SK-N-SH (cell line): ENCODE results near the gene POLA2. TPM values are rescaled to one million over a fixed set of nuclear protein-coding genes. Genes with fewer than 3 reads are reported as not detected.
A peak's percentile ranks its signal among the peaks of the same experiment; 100 is the strongest.

Experiments
- CTCF ChIA-PET: fragments of 300-600, 350-600 bp; formaldehyde crosslinking; extraction: SDS; loops from one replicate; lab custom pipeline; 2021; lab: Yijun Ruan, JAX
- POLR2A ChIA-PET: fragments of 350-600 bp; sonication (Branson Sonifier 250); formaldehyde crosslinking; extraction: SDS; loops from one replicate; lab custom pipeline; 2020; ENCODE audit warnings: antibody characterized with exemption, inconsistent platforms; lab: Yijun Ruan, JAX
- DNase-seq: peaks from one replicate; pipeline ENCODE4 v3.0.0; 2012
- H2AFZ ChIP-seq: fragments of 200-600 bp; sonication (generic); 2 replicates; pipeline ENCODE4 v1.8.1; 2016; ENCODE audit warnings: antibody characterized with exemption, mild to moderate bottlenecking, low read depth
- H3F3A ChIP-seq: fragments of 200-600 bp; sonication (generic); replicated peaks from 2 replicates; pipeline ENCODE3; 2016; ENCODE audit warnings: antibody characterized with exemption, mild to moderate bottlenecking; ENCODE audit not compliant: insufficient read depth
- H3K27ac ChIP-seq, 2 experiments: fragments of 200-500 bp in 1 of 2; fragments of 200-600 bp in 1 of 2; sonication (Bioruptor generic) in 1 of 2; sonication (generic), shearing (Covaris generic) in 1 of 2; 2 replicates each; pipeline versions ENCODE4 v1.5.1 to v1.6.1; 2014 to 2016; ENCODE audit warnings: low read depth in 2 of 2, inconsistent platforms in 1 of 2, low read length in 1 of 2, mild to moderate bottlenecking in 1 of 2, mixed read lengths in 1 of 2
- H3K27me3 ChIP-seq: fragments of 200-600 bp; sonication (generic), shearing (Covaris generic); 2 replicates; pipeline ENCODE4 v1.6.1; 2016; ENCODE audit warnings: mixed run types; ENCODE audit not compliant: insufficient read depth
- H3K36me3 ChIP-seq, 2 experiments: fragments of 200-500 bp in 1 of 2; fragments of 200-600 bp in 1 of 2; sonication (Bioruptor generic) in 1 of 2; sonication (generic) in 1 of 2; replicated peaks in 1 of 2; 2 replicates each; pipeline versions ENCODE3 to v1.5.1; 2014 to 2016; ENCODE audit warnings: low read length in 1 of 2, mild to moderate bottlenecking in 1 of 2; ENCODE audit not compliant: insufficient read depth in 2 of 2, control insufficient read depth in 1 of 2
- H3K4me1 ChIP-seq, 2 experiments: fragments of 200-500 bp in 1 of 2; fragments of 200-600 bp in 1 of 2; sonication (Bioruptor generic) in 1 of 2; sonication (generic), shearing (Covaris generic) in 1 of 2; 2 replicates each; pipeline versions ENCODE4 v1.5.1 to v1.6.1; 2014 to 2016; ENCODE audit warnings: low read depth in 1 of 2, low read length in 1 of 2, mixed run types in 1 of 2; ENCODE audit not compliant: insufficient read depth in 2 of 2, control insufficient read depth in 1 of 2
- H3K4me2 ChIP-seq: fragments of 200-600 bp; sonication (generic), shearing (Covaris generic); 2 replicates; pipeline ENCODE4 v1.6.1; 2017; ENCODE audit warnings: mixed run types
- H3K4me3 ChIP-seq, 2 experiments: fragments of 200-500 bp in 1 of 2; fragments of 200-600 bp in 1 of 2; sonication (Bioruptor generic) in 1 of 2; sonication (generic), shearing (Covaris generic) in 1 of 2; 2 replicates each; pipeline versions ENCODE4 v1.5.1 to v1.8.1; 2014 to 2016; ENCODE audit warnings: low read depth in 2 of 2, inconsistent platforms in 1 of 2, low read length in 1 of 2, mild to moderate bottlenecking in 1 of 2, mixed read lengths in 1 of 2, moderate library complexity in 1 of 2
- H3K79me2 ChIP-seq: fragments of 200-600 bp; sonication (generic); 2 replicates; pipeline ENCODE4 v1.8.1; 2017; ENCODE audit warnings: mild to moderate bottlenecking; ENCODE audit not compliant: insufficient read depth
- H3K9ac ChIP-seq: fragments of 200-600 bp; sonication (generic); 2 replicates; pipeline ENCODE4 v1.6.1; 2017; ENCODE audit warnings: mixed run types
- H3K9me2 ChIP-seq: fragments of 200-600 bp; sonication (generic); 2 replicates; pipeline ENCODE4 v1.6.1; 2017; ENCODE audit warnings: mixed run types
- H3K9me3 ChIP-seq: fragments of 200-600 bp; sonication (generic); 2 replicates; pipeline ENCODE4 v1.6.1; 2017; ENCODE audit warnings: mixed run types, mild to moderate bottlenecking, moderate library complexity
- H4K20me1 ChIP-seq: fragments of 200-600 bp; sonication (generic); 2 replicates; pipeline ENCODE4 v1.6.1; 2017; ENCODE audit warnings: mild to moderate bottlenecking, mixed run types; ENCODE audit not compliant: insufficient read depth
- CTCF ChIP-seq: fragments of 200-600 bp; sonication (generic); IDR thresholded peaks from 2 replicates; pipeline ENCODE4 v1.6.1; 2017; ENCODE audit warnings: antibody characterized with exemption, mild to moderate bottlenecking, moderate library complexity
- EZH2phosphoT487 ChIP-seq: fragments of 200-600 bp; sonication (generic); IDR thresholded peaks from 2 replicates; pipeline ENCODE4 v1.6.1; 2017; ENCODE audit warnings: low read depth, mixed run types, mild to moderate bottlenecking, antibody characterized with exemption, moderate library complexity, borderline replicate concordance
- FOXM1 ChIP-seq: IDR thresholded peaks from 2 replicates; pipeline ENCODE4 v1.4.0; 2012; ENCODE audit warnings: low read depth, mild to moderate bottlenecking
- GABPA ChIP-seq: IDR thresholded peaks from 2 replicates; pipeline ENCODE4 v1.4.0; 2012; ENCODE audit warnings: low read depth, mild to moderate bottlenecking
- GATA2 ChIP-seq: sonication (generic); formaldehyde crosslinking; IDR thresholded peaks from 2 replicates; pipeline ENCODE4 v1.5.0; 2020; ENCODE audit warnings: mild to moderate bottlenecking, missing genetic modification reagents
- MEF2A ChIP-seq: IDR thresholded peaks from 2 replicates; pipeline ENCODE4 v1.4.0; 2012; ENCODE audit warnings: low read depth, borderline replicate concordance
- NRF1 ChIP-seq: IDR thresholded peaks from 2 replicates; pipeline ENCODE4 v1.6.1; 2012; ENCODE audit warnings: low read depth, mild to moderate bottlenecking, low read length
- POLR2AphosphoS5 ChIP-seq: IDR thresholded peaks from 2 replicates; pipeline ENCODE4 v1.6.1; 2012; ENCODE audit warnings: low read depth, low read length
- RCOR1 ChIP-seq: fragments of 150-350 bp; IDR thresholded peaks from 2 replicates; pipeline ENCODE4 v1.6.1; 2017; ENCODE audit warnings: antibody characterized with exemption, low read length
- SMC3 ChIP-seq: IDR thresholded peaks from 2 replicates; pipeline ENCODE4 v1.6.1; 2012; ENCODE audit warnings: low read depth, low read length, improper control_type of control experiment
- TAF1 ChIP-seq: IDR thresholded peaks from 2 replicates; pipeline ENCODE4 v1.6.1; 2012; ENCODE audit warnings: low read depth, mild to moderate bottlenecking, low read length, moderate library complexity, borderline replicate concordance
- TCF12 ChIP-seq: IDR thresholded peaks from 2 replicates; pipeline ENCODE4 v1.4.0; 2012
- USF2 ChIP-seq: fragments of 150-350 bp; IDR thresholded peaks from 2 replicates; pipeline ENCODE4 v1.6.1; 2017; ENCODE audit warnings: antibody characterized with exemption, low read length, low read depth, borderline replicate concordance
- YY1 ChIP-seq: IDR thresholded peaks from 2 replicates; pipeline ENCODE4 v1.4.0; 2012; ENCODE audit warnings: low read depth, mild to moderate bottlenecking
- WGBS: methylation state at CpG from one replicate; pipeline ENCODE4 v1.1.6; 2017; ENCODE audit warnings: low lambda C conversion rate; 5-methylcytosine and 5-hydroxymethylcytosine counted together
- polyA plus RNA-seq, 3 experiments: library from polyadenylated mRNA; depleted of rRNA; stranded (reverse); fragments of >200 nt; gene quantifications; 2 replicates each; pipeline ENCODE4 v1.2.3, GENCODE V29; 2012
- TF ChIP-seq, protein P1 (sequence below): fragments of 150-350 bp; IDR thresholded peaks from 2 replicates; pipeline ENCODE4 v1.6.1; 2016; ENCODE audit warnings: mild to moderate bottlenecking, low read depth, low read length
- TF ChIP-seq, protein P2 (sequence below): IDR thresholded peaks from 2 replicates; pipeline ENCODE4; 2012
- TF ChIP-seq, protein P3 (sequence below): IDR thresholded peaks from 2 replicates; pipeline ENCODE4 v1.4.0; 2012; ENCODE audit warnings: low read depth
- TF ChIP-seq, protein P4 (sequence below): IDR thresholded peaks from 2 replicates; pipeline ENCODE4 v1.4.0; 2012; ENCODE audit warnings: low read depth, borderline replicate concordance

The POLA2 gene
- polyA plus RNA-seq, 1 of the 3 experiments (the other 2 are of a cell fraction), result 18.4 TPM

- CTCF ChIA-PET, result interaction anchor here (0.7 to 6.8 kb wide), 3 partner anchors 11 to 27 kb away, joined by 3 to 63 read pairs (median 3); partner anchors contain the start of gene CDC42EP2
- Histone ChIP-seq H3K9me2 (no peaks in the 10 kb centered on the region), H2AFZ (no peak overlapping the region), H3K9me3 (no peaks in the 10 kb centered on the region), H3K79me2 (no peaks in the 10 kb centered on the region), H3K27ac (no peak overlapping the region; a peak in 1 of 4 replicates), H3K4me2 (no peak overlapping the region), H3K27me3 (no peaks in the 10 kb centered on the region), H3K4me1 (peaks cover 0 to 35% of the 10 kb centered on the region in 2 experiments; a peak in 1 of 4 replicates), H4K20me1 (no peaks in the 10 kb centered on the region), H3K4me3 (no peak overlapping the region), H3K9ac (no peak overlapping the region), H3K36me3 (no peaks in the 10 kb centered on the region), H3F3A (peaks cover 13% of the 10 kb centered on the region)
- POLR2A ChIA-PET, result interaction anchor here (0.8 kb wide), 1 partner anchor 9 kb away, joined by 5 read pairs; no protein-coding TSS in a partner anchor
- 88% methylated on average over 12 of the region's 12 CpGs for WGBS
- DNase-seq, result peak; percentile 51
- no peak for TF ChIP-seq TCF12
- TF ChIP-seq SMC3, result no peak
- TF ChIP-seq EZH2phosphoT487, result no peak
- TF ChIP-seq USF2, result no peak
- TF ChIP-seq POLR2AphosphoS5, result no peak
These were observed 39.9 kb downstream of the POLA2 start for GRCh38 chr11:65301491-65302329.

DNA sequence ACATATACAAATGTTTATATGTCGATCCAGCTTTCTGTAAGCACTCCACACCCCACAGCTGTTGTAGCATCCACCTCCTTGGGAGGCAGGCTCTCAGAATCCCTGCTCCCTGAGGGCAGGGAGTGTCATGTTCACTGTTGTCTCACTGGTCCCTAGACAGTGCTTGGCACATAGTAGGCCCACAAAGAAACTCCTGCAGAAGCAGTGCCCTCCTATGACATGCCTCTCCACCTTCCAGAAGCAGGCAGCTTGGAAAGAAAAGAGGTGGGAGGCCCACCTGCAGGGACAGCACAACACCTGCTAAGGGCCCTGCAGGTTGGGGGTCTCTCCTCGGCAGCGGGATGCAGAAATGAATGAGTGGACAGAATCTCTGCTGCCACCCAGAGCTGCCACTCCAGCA is 41.8 kb downstream of the POLA2 start:
- no peaks in the 10 kb centered on the region for H3K36me3 ChIP-seq
- no peak overlapping the region for H3K27ac ChIP-seq
- no peaks in the 10 kb centered on the region for H3K9me2 ChIP-seq
- no peak overlapping the region for H3K9ac ChIP-seq
- WGBS, result 98% methylated on average over 3 of the region's 3 CpGs
- no peak overlapping the region for H2AFZ ChIP-seq
- H3K4me1 ChIP-seq, result peaks cover 0 to 27% of the 10 kb centered on the region in 2 experiments; a peak in 1 of 4 replicates
- H3K9me3 ChIP-seq, result no peaks in the 10 kb centered on the region
- peaks cover 20% of the 10 kb centered on the region for H3F3A ChIP-seq
- no peaks in the 10 kb centered on the region for H3K79me2 ChIP-seq
- ChIA-PET POLR2A (interaction anchor here (1.0 kb wide), 1 partner anchor 12 kb away, joined by 6 read pairs; no protein-coding TSS in a partner anchor), CTCF (interaction anchor here (1.4 to 6.8 kb wide), 3 partner anchors 12 to 29 kb away, joined by 3 to 63 read pairs (median 7); partner anchors contain the start of gene CDC42EP2)
- DNase-seq, result no peak
- no peak overlapping the region for H3K4me3 ChIP-seq
- H3K4me2 ChIP-seq, result no peak overlapping the region
- no peaks in the 10 kb centered on the region for H3K27me3 ChIP-seq
- H4K20me1 ChIP-seq, result no peaks in the 10 kb centered on the region
- no peak for TF ChIP-seq GATA2 (CRISPR knock-in tag)
- TF ChIP-seq, protein P1, sequence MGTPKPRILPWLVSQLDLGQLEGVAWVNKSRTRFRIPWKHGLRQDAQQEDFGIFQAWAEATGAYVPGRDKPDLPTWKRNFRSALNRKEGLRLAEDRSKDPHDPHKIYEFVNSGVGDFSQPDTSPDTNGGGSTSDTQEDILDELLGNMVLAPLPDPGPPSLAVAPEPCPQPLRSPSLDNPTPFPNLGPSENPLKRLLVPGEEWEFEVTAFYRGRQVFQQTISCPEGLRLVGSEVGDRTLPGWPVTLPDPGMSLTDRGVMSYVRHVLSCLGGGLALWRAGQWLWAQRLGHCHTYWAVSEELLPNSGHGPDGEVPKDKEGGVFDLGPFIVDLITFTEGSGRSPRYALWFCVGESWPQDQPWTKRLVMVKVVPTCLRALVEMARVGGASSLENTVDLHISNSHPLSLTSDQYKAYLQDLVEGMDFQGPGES, result no peak
- TF ChIP-seq, protein P2, sequence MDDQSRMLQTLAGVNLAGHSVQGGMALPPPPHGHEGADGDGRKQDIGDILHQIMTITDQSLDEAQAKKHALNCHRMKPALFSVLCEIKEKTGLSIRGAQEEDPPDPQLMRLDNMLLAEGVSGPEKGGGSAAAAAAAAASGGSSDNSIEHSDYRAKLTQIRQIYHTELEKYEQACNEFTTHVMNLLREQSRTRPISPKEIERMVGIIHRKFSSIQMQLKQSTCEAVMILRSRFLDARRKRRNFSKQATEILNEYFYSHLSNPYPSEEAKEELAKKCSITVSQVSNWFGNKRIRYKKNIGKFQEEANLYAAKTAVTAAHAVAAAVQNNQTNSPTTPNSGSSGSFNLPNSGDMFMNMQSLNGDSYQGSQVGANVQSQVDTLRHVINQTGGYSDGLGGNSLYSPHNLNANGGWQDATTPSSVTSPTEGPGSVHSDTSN, result no peak
- TF ChIP-seq SMC3, result no peak
- no peak for TF ChIP-seq EZH2phosphoT487
- TF ChIP-seq NRF1, result no peak
- no peak for TF ChIP-seq USF2
- no peak for TF ChIP-seq MEF2A
- no peak for TF ChIP-seq RCOR1
- TF ChIP-seq, protein P3, sequence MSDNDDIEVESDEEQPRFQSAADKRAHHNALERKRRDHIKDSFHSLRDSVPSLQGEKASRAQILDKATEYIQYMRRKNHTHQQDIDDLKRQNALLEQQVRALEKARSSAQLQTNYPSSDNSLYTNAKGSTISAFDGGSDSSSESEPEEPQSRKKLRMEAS, result no peak
- no peak for TF ChIP-seq CTCF
- TF ChIP-seq, protein P4, sequence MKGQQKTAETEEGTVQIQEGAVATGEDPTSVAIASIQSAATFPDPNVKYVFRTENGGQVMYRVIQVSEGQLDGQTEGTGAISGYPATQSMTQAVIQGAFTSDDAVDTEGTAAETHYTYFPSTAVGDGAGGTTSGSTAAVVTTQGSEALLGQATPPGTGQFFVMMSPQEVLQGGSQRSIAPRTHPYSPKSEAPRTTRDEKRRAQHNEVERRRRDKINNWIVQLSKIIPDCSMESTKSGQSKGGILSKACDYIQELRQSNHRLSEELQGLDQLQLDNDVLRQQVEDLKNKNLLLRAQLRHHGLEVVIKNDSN, result no peak
- TF ChIP-seq GABPA, result no peak
- TF ChIP-seq TCF12, result no peak
- TF ChIP-seq YY1, result no peak
- TF ChIP-seq TAF1, result no peak
- no peak for TF ChIP-seq FOXM1
